Dermis microvascular lymphatic vessel endothelial cell (primary cell): Measurements from ENCODE around the gene DGCR6L. TPM values are rescaled to one million over a fixed set of nuclear protein-coding genes. Genes with fewer than 3 reads are reported as not detected.
"Not testable (repeated sequence)": the region's sequence is repeated elsewhere in the genome, so short reads cannot be mapped to it uniquely, and the experiment has no call there.

Source experiments
- DNase-seq, 2 donors: peaks; one replicate each; pipeline versions ENCODE4 v3.0.0 to v3.0.0-alpha.2; 2010; ENCODE audit warnings: low read depth in 2 of 2
- total RNA-seq: library from RNA; depleted of rRNA; stranded (reverse); fragments of >200 nt; gene quantifications from 2 replicates; pipeline ENCODE4 v1.2.1, GENCODE V29; 2014

The DGCR6L gene
- total RNA-seq, 1 donor from 2014 or later = 33.9 TPM

DNA sequence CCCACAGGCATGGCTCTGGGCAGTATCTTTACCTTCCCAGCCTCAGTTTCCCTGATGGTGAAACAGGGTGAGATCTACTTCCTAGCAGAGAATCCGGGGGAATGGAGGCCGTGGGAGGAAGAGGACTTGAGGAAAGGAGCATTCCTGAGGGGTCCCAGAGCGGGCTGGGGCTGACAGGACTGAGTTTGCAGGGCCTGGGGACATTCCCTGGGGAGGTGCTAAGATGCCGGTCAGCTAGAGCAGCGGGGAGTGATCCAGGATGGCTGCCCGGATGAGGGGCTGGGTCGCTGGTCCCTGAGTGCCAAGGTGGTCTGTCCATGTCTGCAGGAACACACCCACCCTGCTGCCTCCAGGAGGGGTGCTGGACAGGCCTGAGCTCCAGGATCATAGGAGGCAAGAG lies 43.4 kb downstream of the DGCR6L start:
- DNase-seq = no peak

DNA sequence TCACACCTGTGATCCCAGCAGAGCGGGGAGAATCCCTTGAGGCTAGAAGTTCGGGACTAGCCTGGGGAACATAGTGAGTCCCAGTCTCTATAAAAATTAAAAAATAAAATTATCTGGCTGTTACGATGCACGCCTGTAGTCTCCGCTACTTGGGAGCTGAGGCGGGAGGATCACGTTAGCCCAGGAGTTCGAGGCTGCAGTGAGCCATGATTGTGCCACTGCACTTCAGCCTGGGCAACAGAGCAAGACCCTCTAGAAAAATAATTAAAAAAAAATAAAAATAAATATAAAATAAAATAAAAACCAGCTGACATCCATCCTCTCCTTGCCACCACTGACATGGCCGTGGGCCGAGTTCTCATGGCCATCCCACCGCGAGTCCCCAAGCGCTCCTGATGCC lies 44.0 kb downstream of the DGCR6L start:
- DNase-seq = no peak

DNA sequence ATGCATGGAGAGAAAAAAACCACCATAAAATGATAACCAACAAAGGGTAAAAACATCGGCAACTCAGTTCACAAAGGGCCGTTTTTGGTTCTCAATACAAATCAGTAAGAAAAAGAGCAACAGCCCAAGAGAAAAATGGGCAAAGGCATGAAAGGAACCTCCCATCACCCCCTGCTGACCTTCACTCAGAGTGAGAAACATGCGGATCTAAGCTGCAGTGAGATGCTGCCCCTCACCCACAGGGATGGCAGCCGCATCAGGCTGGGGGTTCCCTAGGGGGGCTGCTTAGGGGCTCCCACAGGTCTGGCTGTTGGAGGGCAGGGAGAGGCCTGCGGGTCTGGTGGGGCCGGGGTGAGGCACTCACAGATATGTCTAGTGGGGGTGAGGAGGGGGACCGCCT lies 44.5 kb downstream of the DGCR6L start:
- DNase-seq = not testable (repeated sequence)

DNA sequence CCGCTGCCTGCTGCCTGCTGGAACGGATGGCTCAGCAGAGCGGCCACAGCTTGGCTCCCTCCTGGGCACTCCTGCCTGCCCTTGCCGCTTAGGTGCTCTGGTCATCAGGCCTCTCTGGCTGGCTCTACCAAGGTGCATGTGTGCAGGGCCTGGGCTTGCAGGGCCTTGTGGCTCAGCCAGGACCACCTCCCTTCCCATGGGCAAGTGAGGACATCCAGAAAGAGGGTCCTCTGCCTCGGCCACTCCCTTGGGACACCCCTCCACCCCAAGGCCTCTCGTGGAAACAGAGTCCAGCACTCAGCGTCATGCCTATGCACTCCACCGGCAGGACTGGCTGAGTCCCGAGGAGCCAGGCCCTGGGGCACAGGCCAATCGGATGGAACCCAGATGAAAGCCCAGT lies 45.5 kb downstream of the DGCR6L start:
- DNase-seq = not testable (repeated sequence)

DNA sequence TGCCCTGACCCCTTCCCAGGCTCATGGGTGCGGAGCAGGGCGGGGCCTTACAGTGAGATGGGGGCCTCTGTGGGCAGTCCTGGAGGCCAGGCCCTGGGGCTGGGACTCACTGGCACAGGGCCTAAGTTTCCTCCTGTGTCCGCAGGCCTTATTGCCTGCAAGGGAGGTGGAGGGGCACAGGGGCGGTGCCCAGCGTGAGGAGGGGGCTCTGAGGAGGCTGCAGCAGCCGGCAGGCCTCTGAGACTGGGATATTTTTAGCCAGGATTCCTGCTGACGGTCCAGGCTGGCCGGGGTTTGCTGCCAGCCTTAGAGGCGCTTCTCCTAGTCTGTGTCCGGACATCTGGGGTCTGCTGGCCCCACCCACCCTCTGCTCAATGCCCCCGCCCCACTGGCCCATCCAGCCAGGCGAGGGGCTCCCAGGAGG lies 46.1 kb downstream of the DGCR6L start:
- DNase-seq = no peak

DNA sequence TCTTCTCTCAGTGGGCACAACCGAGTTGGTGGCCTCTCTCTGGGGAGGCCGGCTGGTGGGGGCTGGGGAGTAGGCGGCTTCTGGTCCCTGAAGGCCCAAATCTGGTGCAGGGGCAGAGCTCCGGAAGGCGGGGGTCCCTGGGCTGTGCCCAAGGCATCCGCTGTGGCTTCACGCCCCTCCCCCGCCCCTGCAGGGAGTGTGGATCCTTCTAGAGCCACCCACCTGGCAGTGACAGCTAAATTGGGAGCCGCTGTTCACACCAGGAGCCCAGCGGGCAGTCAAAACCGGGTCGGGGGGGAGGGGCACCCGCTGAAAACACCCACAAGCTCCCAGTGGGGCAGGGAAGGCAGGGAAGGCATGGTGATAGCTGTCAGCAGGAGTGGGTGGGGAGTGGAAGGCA lies 47.2 kb downstream of the DGCR6L start:
- DNase-seq = no peak

DNA sequence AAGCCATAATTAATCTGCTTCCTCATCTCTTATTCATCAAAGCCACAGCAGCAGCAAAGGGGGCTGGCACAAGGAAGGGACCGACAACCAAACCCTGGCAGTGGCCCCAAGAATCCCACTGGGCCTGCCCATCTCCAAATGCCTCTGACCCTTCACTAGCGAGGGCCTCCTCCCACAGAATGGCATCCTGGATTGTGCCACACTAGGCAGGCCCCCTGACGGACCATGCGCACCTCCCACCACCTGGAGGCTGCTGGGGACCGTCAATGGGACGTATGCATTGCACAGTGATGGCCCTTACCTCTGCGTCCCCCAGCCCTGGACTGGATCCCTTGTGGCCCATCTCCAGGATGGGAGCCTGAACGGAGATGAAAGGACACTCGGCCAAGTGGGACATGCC lies 47.7 kb downstream of the DGCR6L start:
- no peak for DNase-seq

DNA sequence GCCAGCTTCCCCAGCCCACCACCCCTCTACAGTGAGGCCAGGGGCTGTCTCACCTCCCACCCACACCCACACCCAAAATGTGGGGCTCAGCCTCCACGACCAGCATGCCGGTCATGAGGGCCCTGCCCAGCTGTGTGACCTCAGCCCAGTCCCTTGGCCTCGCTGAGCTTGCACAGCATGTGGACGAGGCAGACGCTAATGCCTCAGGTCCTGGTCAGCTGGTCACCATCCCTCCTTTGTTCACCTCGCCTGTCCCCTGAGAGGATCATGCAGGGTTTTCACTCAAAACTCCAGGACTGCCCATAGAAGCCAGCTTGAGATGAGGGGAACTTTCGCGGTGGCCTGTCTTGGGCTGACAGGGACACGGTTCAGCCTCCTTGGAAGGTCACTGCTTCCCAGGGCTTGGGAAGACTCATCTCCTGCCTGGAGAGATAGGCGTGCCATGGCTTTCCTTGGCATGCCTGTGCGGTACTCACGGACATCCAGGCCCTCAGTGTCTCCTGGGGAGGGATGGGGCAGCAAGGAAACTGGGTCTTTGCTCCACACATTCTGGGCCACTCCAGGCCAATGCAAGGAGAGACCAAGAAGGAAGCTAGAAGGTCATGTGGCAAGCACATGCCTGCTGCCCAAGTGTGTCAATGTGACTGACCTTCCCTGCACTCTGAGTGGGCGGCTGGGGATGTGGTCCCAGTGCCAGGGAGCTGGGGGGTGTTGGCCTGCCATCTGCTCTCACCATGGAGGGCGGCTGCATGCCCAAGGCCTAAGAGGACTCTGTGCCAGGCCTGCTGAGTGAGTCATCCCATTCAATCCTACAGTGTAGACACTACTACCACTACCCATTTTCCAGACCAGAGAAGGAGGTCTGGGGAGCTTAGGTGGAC lies 48.5 kb downstream of the DGCR6L start:
- DNase-seq = no peak

DNA sequence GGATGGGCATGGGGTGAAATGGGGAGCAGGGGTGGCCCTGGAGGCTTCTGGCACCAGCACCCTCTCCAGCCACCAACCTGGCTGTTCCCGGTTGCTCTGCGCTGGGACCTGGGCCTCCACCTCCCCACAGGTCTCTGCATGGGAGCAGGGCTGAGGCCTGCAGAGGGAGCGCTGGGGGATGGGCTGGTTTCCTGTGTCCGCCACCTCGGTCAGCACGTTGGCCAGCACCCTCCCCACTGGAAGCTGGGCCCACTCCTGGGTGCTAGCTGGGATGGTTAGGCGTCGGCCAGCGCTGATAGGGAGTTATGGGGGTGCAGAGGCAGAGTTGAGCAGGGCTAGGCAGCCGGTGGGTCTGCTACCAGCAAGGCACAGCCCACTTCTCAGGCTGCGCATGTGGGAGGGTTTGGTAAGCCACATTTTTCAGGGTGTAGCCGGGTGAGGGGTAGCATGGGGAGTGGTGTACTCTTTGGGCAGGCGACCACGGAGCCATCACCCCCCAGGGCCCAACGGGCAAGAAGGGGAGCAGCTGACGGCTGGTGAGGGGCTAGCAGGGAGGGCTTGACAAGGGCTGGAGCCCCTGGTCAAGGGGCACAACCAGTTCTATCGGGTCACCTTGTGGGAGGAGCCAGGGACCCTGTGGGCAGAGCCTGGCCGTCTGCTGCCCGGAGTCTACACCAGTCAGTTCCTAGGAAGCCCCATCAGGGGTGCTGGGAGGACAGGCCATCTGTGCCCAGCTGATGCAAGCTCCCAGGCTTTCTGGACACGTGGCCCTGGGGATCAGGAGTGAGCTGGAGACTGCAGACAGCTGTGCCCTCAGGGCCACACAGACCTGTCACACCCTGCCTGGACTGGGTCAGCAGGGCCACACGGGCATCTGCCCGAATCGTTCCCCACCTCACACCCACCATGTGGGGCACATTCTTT lies 49.4 kb downstream of the DGCR6L start:
- DNase-seq = not testable (repeated sequence)

DNA sequence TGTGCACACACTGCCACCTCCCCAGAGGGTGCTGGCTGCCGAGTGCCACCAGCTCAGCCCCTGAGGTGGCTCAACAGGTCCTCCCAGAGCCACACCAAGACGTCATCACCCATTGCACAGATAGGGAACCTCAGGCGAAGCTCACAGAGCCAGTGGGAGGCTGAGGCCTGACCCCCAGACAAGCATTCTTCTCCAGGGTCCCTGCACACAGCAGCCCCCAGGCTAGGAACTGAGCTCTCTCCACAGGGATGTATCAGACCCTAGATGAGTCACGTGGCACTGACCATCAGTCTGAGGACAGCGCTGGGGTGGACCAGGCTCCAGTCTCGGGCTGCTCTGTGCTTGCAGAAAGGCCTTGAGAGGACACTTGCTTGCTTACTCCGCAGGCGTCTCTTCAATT lies 50.2 kb downstream of the DGCR6L start:
- DNase-seq = not testable (repeated sequence)

DNA sequence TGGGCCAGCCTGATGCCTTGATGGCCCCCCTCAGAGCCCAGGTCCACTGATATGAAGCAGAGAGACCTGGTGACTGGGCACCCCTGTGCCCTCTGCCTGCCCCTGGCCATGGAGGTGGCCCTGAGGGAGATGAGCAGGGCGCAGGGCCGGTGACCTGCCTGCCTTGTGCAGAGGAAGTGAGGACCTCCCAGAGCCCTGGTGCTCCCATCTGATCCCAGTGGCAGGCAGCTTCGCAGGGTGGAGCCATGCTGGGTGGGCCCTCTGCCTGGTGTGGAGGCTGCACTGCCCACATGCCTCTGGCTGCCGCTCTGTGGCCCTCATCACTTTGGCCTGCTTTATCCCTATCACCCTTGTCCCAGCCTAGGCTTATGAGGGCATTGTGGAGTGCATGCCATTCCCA lies 50.7 kb downstream of the DGCR6L start:
- not testable (repeated sequence) for DNase-seq

DNA sequence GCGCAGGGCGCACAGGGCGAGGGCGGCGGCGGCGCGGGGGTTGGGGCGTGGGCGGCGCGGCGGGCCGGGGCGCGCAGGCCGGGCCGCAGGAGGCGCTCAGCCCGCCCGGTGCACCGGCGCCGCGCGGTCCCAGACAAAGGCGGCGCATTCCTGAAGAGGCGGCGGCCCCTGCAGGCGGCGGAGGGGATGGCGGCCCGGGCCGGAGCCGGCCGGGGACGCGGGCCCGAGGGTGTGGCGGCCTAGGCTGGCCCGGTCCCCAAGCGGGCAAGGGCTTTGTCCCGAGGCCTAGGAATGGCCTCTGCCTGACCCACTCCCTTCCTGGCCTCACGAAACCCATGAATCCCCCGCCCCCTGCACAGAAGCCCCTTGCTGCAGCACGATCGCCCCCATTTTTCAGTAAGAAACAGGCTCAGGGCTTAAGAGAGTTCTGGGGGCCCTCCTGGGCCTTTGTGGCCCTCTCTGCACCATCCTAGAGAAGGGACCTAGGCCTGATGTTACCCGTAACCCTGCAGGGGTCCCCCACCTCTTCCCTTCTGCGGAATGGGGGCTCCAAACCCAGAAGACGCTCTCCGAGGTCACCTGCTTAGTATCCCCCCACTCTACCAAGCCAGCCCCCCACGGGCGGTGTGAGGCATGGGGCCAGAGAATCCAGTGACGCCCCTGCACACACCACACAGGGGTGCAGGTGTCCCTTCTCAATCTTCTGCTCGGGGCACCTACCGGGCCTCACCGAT lies 51.4 kb downstream of the DGCR6L start, which contains the start of gene RTN4R:
Gene RTN4R, minus strand, starts transcription at position 40 of the 734 bp plus-strand sequence. CDS start 226 bp downstream, outside the sequence.
- peak; percentile 1 to 48 for DNase-seq

DNA sequence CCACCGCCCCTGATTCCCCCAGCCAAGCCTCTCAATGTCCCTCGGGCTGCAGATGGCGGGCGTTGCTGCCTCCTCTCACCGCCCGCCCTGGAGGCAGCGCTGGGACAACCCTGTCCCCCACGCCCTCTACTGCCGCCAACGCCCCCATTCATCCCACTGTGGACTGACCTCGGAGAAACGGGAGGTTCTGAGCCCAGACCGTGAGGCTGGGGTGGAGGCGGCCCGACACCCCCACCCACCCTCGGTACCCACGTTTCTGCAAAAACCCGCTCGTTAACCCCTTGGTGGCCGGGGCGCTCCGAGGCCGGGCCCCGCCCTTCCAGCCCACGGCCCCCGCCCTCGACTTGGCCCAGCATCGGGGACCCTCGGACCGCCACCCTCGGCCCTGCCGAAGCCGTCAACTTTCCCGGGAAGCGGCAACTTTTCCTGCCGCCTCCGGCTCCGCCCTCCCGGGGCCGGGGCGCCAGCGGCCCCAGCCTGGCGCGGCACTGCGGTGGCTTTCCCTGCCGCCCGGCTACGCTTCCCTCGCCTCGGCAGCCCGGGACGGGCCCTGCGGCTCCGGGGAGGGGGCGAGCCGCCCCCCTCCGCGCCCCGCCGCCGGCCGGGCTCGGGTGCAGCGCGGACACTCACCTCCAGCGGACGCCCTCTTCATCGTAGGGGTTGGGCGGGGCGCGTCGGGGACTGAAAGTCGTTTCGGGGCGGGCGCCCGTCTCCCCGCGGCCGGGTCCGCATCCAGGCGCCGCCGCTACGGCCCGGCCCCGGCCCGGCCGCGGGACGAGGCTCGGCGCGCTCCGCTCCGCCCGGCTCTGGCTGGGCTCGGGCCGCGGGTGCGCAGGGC lies 52.2 kb downstream of the DGCR6L start:
- DNase-seq = no peak

DNA sequence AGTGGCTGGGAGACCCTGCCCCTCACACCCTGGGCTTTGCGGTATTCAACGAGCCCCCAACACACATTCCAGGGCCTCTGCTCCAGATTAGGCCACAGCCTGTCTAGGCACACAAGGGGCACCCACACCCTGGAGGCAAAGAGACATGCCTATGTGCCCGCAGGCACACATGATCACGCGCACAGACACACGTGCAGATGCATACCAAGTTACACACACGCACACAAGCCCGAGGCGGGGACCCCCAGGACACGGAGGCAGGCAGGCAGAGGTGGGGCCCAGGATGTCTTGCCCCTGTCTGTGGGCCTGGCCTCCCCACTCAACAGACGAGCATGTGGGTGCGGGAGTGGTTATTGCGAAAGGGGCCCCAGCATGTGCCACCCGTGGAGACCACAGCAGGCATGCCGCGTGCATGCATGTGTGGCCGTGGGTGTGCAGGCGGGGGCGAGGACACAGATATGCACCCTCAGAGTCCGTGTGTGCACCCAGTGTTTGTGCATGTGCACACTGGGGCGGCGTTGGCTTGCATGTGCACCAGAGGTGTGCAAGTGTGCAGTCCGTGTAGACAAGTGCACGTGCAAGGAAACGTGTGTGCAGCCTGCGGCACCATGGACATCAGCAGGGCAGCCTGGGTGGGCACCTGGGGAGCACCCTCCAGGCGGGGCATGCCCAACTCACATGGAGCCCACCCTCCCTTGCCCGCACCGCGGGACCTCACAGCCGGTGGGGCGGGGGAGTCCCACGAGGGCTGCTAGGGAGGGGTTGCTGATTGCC lies 53.0 kb downstream of the DGCR6L start:
- not testable (repeated sequence) for DNase-seq

DNA sequence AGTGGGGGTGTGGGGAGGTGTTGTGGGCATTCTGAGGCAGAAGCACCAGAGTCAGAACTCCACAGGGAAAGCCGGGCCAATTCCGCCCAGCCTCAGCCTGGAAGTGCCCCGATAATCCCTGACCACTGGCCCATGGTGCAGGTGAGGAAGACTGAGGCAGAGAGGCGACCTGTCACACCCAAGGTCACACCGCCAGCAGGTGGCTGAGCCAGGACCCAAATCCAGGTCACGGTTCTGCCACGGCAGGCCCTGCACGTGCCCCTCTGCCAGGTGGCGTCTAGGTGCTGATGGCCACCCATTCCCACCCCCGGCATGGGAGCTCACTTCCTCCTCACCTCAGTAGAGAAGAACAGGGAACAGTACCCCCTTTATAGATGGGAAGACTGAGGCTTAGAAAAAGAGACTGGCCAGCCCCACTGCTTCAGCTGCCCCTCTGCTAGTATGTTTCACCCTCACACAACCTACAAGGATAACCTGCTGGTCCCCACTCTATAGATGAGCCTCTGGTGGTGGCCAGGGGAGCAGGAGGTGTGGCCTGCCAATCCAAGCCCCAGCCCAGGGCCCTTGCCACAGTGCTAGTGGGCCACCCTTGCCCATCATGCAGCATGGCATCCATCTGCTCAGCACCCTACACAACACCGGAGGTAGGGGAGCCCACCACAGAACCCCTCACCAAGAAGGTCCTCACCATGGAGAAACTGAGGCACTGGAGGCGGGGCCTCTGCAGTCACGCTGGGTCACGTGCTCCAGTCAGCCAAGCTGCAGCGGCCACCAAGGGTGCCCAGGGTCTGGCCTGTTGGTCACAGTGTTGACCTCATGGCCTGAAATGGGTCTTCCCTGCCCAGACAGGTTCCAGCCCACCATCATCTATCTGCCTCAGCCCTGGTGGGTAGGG lies 53.8 kb downstream of the DGCR6L start:
- not testable (repeated sequence) for DNase-seq

DNA sequence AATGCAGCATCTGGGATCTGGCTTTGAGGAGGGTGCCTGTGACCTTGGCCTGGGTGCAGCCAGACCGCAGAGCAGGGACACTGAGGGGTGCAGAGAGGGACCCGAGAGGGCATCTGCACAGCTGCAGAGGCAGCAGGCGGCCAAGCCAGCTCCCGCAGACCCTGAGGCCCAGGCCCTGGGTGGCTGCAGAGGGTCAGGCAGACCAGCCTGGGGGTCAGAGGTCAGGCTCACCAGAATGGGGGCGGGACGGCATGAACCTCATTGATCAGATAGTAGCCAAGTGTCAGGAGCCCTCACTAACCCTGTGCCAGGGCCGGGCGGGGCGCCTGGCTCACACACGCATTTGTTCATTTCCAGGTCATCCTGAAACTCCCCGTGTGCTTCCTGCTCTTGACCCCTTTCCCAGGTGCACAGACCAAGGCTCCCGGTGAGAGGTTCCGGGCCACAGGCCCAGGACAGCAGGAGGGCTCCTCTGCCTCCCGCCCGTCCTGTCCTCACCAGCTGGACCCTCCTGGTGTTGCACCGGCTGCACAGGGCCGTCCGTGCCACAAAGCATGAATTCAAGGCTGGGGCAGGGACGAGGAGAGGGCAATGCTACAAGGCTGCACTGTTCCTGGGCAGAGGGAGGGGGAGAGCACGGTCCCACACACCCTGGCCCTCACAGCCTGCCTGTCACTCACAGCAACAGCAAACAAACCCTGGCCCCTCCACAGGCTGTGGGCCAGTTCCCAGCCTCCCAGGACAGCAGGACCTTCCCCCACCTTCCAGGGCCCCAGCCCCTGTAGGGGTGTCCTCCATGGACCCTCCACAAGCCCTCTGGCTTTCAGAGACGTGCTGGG lies 55.0 kb downstream of the DGCR6L start:
- DNase-seq = no peak
